ENCODE data around the gene TMEM106A.
"Not testable (repeated sequence)": the region's sequence is repeated elsewhere in the genome, so short reads cannot be mapped to it uniquely, and the experiment has no call there.

Gene TMEM106A

DNA sequence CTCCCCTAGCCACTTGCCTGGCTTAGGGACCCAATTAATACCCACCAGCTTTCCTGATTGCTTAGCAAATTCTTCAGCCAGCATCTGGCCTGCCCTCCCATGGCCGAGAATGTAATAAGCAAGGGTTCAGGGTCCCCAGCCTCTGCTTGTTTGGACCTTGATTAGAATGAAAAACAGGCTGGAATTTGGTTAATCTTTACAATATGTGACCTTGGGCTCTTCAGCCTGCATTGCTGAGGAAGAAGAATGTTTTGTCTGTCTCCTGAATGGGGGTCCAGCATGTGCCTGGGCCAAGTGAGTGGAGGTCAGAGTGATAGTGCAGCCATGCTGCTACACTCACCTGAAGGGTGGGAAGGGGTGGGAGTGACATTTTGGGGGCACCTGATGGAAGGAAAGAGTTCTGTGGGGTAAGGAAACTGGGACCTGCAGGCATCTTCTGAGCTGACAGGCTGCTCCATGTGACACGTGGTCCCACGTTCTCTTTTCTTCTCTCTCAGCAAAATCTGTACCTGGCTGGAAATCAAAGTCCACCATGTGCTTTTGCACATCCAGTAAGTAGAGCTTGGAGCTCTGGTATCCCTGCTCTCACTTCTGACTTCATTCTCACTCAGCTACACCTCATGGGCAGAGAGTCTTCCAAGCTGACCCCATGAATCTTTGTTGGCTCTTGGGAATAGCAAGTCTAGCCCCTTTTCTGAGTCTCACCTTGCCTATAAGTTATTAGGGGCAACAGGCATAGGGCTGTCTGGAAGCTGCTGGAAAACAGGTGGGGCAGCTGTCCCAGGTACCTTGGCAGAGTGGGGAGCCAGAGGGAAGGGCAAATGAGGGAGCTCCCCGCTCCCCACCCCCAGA, 5.3 kb downstream of the TMEM106A start:
- H3K4me3 ChIP-seq (ENCODE audit: low read depth, low read length), result no peak overlapping the region
- peaks cover 18% of the 10 kb centered on the region for H3K36me3 ChIP-seq (ENCODE audit: control insufficient read depth, insufficient read depth, low read length)
- H3K9me3 ChIP-seq (ENCODE audit: control insufficient read depth, insufficient read depth, low read depth, low read length), result no peaks in the 10 kb centered on the region
- H3K27ac ChIP-seq (ENCODE audit: low read depth, low read length), result no peak overlapping the region
- peaks cover 9% of the 10 kb centered on the region; the same call in 1 of the 2 replicates for H3K4me1 ChIP-seq (ENCODE audit: control insufficient read depth, insufficient read depth, low read length)
- no peaks in the 10 kb centered on the region for H3K27me3 ChIP-seq (ENCODE audit: control insufficient read depth, insufficient read depth, low read length)
- H3K9ac ChIP-seq (ENCODE audit: low read length), result no peak overlapping the region

- Histone ChIP-seq H3K27ac (ENCODE audit: low read depth, low read length) (no peak overlapping the region), H3K4me3 (ENCODE audit: low read depth, low read length) (no peak overlapping the region), H3K36me3 (ENCODE audit: control insufficient read depth, insufficient read depth, low read length) (peaks cover 18% of the 10 kb centered on the region), H3K27me3 (ENCODE audit: control insufficient read depth, insufficient read depth, low read length) (no peaks in the 10 kb centered on the region), H3K9me3 (ENCODE audit: control insufficient read depth, insufficient read depth, low read depth, low read length) (no peaks in the 10 kb centered on the region), H3K4me1 (ENCODE audit: control insufficient read depth, insufficient read depth, low read length) (peaks cover 4% of the 10 kb centered on the region; the same call in 1 of the 2 replicates), H3K9ac (ENCODE audit: low read length) (no peak overlapping the region)
These were observed 6.0 kb downstream of the TMEM106A start for GRCh38 chr17:43217614-43218087.

DNA sequence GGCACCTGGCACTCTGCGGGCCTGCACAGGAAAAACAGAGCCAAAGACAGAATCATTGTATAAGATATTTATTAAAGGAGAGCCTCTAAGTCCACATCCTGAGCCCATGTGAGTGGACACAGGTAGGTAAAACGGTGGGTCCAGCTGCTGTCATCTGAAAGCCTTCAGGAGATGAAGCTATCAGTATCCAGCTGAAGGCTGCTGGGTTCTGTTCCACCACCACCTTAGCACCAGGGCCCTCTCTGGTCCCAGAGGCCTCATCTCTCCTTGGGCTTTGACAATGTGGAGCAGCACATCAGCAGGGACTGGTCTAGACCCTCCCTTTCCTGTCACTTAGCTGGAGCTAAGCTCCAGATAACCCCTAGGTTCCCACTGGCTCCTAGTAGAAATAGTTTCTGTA, 7.3 kb downstream of the TMEM106A start:
- Histone ChIP-seq H3K4me1 (ENCODE audit: control insufficient read depth, insufficient read depth, low read length) (no peaks in the 10 kb centered on the region), H3K36me3 (ENCODE audit: control insufficient read depth, insufficient read depth, low read length) (peaks cover 18% of the 10 kb centered on the region), H3K4me3 (ENCODE audit: low read depth, low read length) (no peak overlapping the region), H3K27ac (ENCODE audit: low read depth, low read length) (no peak overlapping the region), H3K9me3 (ENCODE audit: control insufficient read depth, insufficient read depth, low read depth, low read length) (no peaks in the 10 kb centered on the region), H3K27me3 (ENCODE audit: control insufficient read depth, insufficient read depth, low read length) (no peaks in the 10 kb centered on the region), H3K9ac (ENCODE audit: low read length) (no peak overlapping the region)

DNA sequence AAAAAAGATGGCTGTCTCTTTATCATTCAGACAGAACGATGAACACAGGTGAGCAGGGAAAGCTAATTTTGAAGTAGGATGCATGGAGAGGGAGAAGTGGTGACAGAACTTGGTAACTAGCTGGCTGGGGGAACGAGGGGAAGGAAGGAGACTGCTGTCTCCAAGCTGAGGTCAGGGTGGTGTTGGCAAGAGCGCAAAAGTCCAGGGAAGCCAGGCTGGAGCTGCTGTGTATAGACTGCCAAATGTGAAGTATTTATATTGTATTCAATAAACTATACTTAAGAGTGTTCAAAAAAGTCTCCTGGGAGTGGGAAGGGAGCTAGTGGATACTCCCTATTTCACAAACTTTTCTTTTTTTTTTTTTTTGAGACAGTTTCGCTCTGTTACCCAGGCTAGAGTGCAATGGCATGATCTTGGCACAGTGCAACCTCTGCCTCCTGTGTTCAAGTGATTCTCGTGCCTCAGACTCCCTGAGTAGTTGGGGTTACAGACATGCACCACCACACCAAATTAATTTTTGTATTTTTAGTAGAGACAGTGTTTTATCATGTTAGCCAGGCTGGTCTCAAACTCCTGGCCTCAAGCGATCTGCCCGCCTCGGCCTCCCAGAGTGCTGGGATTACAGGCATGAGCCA, 8.2 kb downstream of the TMEM106A start:
- Histone ChIP-seq H3K9me3 (ENCODE audit: control insufficient read depth, insufficient read depth, low read depth, low read length) (no peaks in the 10 kb centered on the region), H3K27me3 (ENCODE audit: control insufficient read depth, insufficient read depth, low read length) (no peaks in the 10 kb centered on the region), H3K9ac (ENCODE audit: low read length) (no peak overlapping the region), H3K4me3 (ENCODE audit: low read depth, low read length) (no peak overlapping the region), H3K4me1 (ENCODE audit: control insufficient read depth, insufficient read depth, low read length) (no peaks in the 10 kb centered on the region), H3K36me3 (ENCODE audit: control insufficient read depth, insufficient read depth, low read length) (peaks cover 20% of the 10 kb centered on the region), H3K27ac (ENCODE audit: low read depth, low read length) (no peak overlapping the region)

DNA sequence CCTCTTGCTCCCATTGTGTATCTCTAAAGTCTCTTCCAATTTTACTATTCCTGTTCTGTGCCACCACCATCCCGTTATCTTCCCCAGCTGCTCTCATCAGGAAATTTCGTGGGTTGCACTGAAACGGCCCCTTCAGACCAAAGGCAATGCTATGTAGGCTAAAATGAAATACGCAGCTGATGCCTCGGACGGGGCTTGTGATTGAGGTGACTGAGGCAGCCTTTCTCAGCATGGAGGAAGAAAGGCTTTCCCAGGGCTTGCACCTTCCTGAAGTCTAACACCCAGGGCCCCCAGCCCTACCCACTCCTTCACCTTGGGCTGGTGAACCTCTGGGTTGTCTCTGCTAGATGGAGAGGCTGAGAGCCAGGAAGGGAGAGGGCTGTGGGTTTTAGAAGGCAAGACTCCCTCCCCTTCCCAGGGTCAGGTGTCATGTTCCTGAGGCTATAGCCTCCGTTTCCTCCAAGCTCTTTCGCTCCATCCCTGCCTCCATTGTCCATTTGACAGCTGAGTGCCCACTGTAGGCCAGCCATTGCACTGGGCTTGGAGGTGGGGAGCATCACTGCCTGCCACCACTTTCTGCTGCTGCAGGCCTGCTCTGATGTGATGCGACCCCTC, 8.9 kb downstream of the TMEM106A start:
- Histone ChIP-seq H3K9me3 (ENCODE audit: control insufficient read depth, insufficient read depth, low read depth, low read length) (no peaks in the 10 kb centered on the region), H3K4me1 (ENCODE audit: control insufficient read depth, insufficient read depth, low read length) (no peaks in the 10 kb centered on the region), H3K9ac (ENCODE audit: low read length) (no peak overlapping the region), H3K27ac (ENCODE audit: low read depth, low read length) (no peak overlapping the region), H3K27me3 (ENCODE audit: control insufficient read depth, insufficient read depth, low read length) (no peaks in the 10 kb centered on the region), H3K4me3 (ENCODE audit: low read depth, low read length) (no peak overlapping the region), H3K36me3 (ENCODE audit: control insufficient read depth, insufficient read depth, low read length) (peaks cover 19% of the 10 kb centered on the region)

GRCh38 chr17:43224146-43224705, 12.6 kb downstream of the TMEM106A start:
- no peak overlapping the region for H3K4me3 ChIP-seq (ENCODE audit: low read depth, low read length)
- no peak overlapping the region for H3K9ac ChIP-seq (ENCODE audit: low read length)
- no peaks in the 10 kb centered on the region for H3K9me3 ChIP-seq (ENCODE audit: control insufficient read depth, insufficient read depth, low read depth, low read length)
- H3K27ac ChIP-seq (ENCODE audit: low read depth, low read length), result no peak overlapping the region
- H3K36me3 ChIP-seq (ENCODE audit: control insufficient read depth, insufficient read depth, low read length), result peaks cover 2% of the 10 kb centered on the region; the same call in 1 of the 2 replicates
- no peaks in the 10 kb centered on the region for H3K4me1 ChIP-seq (ENCODE audit: control insufficient read depth, insufficient read depth, low read length)
- no peaks in the 10 kb centered on the region for H3K27me3 ChIP-seq (ENCODE audit: control insufficient read depth, insufficient read depth, low read length)

DNA sequence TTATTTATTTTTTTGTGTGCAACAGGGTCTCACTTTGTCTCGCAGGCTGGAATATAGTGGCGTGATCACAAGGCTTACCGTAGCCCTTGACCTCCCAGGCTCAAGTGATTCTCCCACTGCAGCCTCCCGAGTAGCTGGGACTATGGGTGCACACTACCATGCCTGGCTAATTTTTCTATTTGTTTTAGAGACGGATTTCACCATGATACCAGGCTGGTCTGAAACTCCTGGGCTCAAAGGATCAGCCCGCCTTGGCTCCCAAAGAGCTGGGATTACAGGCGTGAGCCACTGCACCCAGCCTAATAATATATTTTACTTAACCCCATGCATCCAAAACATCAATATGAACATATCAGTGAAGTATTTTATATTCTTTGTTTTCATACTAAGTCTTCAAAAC, 14.7 kb downstream of the TMEM106A start:
- Histone ChIP-seq H3K27ac (ENCODE audit: low read depth, low read length) (no peak overlapping the region), H3K27me3 (ENCODE audit: control insufficient read depth, insufficient read depth, low read length) (no peaks in the 10 kb centered on the region), H3K4me3 (ENCODE audit: low read depth, low read length) (no peak overlapping the region), H3K9ac (ENCODE audit: low read length) (no peak overlapping the region), H3K36me3 (ENCODE audit: control insufficient read depth, insufficient read depth, low read length) (peaks cover 2% of the 10 kb centered on the region; the same call in 1 of the 2 replicates), H3K9me3 (ENCODE audit: control insufficient read depth, insufficient read depth, low read depth, low read length) (no peaks in the 10 kb centered on the region), H3K4me1 (ENCODE audit: control insufficient read depth, insufficient read depth, low read length) (no peaks in the 10 kb centered on the region)

- not testable (repeated sequence) for H3K9ac ChIP-seq (ENCODE audit: low read length); H3K27ac ChIP-seq (ENCODE audit: low read depth, low read length); H3K27me3 ChIP-seq (ENCODE audit: control insufficient read depth, insufficient read depth, low read length); H3K4me1 ChIP-seq (ENCODE audit: control insufficient read depth, insufficient read depth, low read length); H3K36me3 ChIP-seq (ENCODE audit: control insufficient read depth, insufficient read depth, low read length); H3K4me3 ChIP-seq (ENCODE audit: low read depth, low read length); H3K9me3 ChIP-seq (ENCODE audit: control insufficient read depth, insufficient read depth, low read depth, low read length)
These were observed 16.5 kb downstream of the TMEM106A start, which contains the start of gene CCDC200 for GRCh38 chr17:43228020-43228782. CCDC200 (minus strand) TSS chr17:43228623; CDS start chr17:43228554, 69 bp downstream.

DNA sequence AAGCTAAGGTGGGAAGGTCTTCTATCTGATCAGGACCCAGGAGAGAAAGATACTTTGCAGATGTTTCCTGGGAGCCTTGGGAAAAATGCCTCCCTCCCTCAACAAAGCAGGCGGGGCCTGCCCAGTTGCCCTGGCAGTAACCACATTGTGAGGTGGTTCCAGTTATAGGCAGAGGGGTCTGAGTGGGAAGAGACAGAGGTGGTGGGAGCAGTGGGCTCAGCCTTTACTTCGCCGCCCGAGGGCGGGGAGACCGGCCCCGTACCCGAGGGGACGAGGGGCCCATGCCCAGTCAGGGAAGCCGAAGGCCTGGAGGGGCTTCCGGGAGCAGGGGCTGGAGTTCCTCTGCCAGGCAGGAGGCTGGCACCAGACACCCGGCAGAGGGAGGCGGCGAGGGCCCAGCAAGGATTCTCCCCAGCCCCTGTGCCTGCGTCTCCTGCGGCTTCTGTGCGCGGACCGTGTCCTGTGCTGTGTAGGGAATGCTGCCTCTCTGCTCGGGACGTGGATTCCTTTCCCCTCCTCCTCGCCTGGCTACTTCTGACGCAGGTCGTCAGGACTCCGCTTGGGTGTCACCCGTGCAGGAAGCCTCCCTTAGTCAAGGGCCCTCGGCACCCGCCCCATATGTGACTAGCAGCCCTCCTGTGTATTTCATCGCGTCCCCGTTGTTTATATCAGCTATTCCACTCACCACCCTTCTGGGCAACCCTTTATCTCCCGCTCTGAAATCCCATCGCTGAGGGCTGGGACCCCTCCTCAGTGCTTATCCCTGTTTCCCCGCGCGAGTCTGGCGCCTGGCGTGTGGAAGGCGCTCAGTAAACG, 19.7 kb downstream of the TMEM106A start:
- H3K9ac ChIP-seq (ENCODE audit: low read length), result peak overlapping the region; percentile 46
- not testable (repeated sequence) for H3K27me3 ChIP-seq (ENCODE audit: control insufficient read depth, insufficient read depth, low read length); H3K9me3 ChIP-seq (ENCODE audit: control insufficient read depth, insufficient read depth, low read depth, low read length); H3K36me3 ChIP-seq (ENCODE audit: control insufficient read depth, insufficient read depth, low read length); H3K4me1 ChIP-seq (ENCODE audit: control insufficient read depth, insufficient read depth, low read length)
- peak overlapping the region; percentile 31; the same call in 1 of the 2 replicates for H3K4me3 ChIP-seq (ENCODE audit: low read depth, low read length)
- peak overlapping the region; percentile 68; the same call in 1 of the 2 replicates for H3K27ac ChIP-seq (ENCODE audit: low read depth, low read length)

Measured in HUES6 (cell line).